ENCODE results near the gene STAG1.
"Not testable (repeated sequence)": the region's sequence is repeated elsewhere in the genome, so short reads cannot be mapped to it uniquely, and the experiment has no call there.

STAG1 gene

GRCh38 chr3:136380530-136380929 is 371.6 kb downstream of the STAG1 start:
- DNase-seq, result no peak

DNA sequence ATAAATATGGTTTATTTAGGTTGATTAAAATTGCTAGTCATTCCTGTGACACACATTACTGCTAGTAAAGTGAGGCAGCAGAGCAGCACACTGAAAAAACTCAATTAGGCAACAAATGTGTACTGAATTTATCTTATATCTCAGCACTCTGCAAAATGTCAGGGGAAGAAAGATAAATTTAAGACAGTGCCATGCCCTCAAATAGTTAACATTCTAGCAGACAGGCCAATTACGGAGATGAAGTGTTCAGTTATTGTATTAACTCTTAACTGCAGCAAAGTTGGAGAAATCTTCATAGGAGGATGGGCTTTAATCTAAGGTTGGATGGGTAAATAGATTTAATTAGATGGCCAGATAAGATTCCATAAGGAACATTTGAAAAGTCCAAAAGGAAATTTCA is 374.2 kb downstream of the STAG1 start:
- no peak for DNase-seq

DNA sequence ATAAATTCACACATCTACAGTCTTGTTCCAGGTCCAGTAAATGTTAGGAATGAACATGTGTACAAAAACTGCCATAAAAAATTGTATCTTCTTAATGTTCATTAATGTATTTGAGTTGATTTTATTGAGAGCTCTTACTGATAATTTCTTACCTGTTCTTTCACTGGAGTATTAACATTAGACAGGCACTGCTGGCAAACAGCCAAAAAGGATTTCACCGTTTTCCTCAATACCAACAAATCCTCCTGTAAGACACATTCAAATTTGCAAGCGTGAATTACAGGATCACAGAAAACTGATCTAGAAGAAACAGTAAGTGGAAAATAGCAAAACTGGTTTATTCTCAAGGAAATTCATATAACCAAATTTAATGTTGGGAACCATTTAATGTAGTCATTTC is 374.7 kb downstream of the STAG1 start:
- no peak for DNase-seq

GRCh38 chr3:136375800-136376199 is 376.4 kb downstream of the STAG1 start:
- not testable (repeated sequence) for DNase-seq

DNA sequence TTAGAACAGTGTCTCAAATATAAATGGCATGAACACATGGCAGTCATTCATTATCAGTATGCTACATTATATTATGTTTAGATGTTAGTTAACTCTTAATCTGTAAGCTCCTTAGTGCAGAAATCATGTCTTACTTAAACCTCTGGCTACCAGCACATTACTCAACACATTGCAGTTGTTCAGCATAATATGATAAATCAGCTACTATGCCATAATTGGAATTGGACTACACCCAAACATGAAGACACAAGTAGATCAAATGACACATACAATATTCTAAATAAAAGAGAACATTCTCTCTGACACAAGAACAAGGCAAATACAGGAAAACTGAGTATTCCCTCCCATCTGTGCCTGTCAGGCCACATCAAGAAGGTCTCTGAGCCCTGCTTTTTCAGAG is 385.9 kb downstream of the STAG1 start:
- no peak for DNase-seq

- DNase-seq, result no peak
Measured at GRCh38 chr3:136353461-136353860, 398.7 kb downstream of the STAG1 start.

DNA sequence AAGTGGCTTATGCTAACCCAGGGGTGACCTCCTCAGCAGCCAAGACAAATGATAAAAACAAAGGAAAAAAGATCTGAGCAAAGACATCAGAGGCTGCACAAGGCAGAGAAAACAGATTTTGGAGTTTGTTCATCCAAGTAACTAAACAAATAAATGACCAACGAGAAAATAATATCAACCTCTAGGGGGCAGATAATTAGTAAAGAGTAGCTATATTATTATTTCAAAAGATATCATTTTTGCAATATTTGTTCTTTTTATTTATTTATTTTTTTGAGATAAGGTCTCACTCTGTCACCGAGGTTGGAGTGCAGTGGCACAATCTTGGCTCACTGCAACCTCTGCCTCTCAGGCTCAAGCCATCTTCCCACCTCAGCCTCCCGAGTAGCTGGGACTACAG is 400.3 kb downstream of the STAG1 start:
- DNase-seq, result no peak

DNA sequence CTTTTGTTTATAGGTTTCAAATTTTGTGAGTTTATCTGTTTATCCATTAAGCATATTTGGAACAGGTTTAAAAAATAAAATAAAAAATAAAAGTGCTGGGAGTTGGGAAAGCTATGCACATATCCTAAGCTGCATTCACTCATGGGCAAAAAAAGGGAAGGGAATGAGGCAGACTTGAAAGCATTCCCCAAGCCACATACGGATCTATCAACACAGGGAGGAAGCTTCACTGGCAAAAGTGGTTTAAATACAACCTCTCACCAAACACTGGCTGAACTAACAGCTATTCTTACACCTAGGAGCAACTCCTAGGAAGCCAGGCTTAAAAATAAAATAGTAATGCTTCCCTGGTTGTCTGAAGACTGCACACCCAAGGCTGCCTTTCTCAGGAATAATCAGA is 400.8 kb downstream of the STAG1 start:
- DNase-seq, result no peak

GRCh38 chr3:136350557-136350956 is 401.6 kb downstream of the STAG1 start:
- no peak for DNase-seq

DNA sequence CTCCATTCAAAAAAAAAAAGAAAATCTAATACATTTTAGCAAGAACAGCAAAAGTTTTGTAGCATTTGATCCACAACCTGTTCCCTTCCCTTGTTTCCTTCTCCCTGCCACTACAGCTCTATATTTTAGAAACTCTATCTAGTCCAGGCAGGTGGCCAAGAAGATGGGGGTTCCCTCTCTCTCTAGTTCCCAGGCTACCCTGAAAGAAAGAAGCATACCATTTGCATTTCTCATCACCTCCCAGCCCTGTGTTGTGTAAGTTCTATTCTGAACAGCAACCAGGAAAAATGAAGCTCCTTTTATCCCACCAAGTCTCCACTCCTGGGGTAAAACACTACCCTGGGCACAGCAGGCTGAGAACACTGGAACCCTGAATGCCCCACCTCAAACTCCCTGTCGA is 402.0 kb downstream of the STAG1 start:
- DNase-seq, result no peak

DNA sequence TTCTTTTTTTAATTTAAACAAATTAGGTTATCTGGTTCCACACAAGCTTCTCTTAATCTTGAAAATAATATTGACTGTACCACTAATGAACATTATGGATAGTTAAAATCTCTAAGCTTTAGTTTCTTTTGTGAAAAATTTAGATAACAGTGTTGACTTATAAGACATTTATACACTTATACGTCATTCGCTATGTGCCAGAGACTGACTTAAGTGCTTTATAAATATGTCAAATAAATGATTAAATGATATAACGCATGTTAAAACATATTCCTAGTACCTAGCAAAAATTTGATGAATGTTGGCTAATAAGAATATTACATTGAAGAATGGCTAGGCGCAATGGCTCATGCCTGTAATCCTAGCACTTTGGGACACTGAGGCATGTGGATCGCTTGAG is 405.7 kb downstream of the STAG1 start:
- no peak for DNase-seq

DNA sequence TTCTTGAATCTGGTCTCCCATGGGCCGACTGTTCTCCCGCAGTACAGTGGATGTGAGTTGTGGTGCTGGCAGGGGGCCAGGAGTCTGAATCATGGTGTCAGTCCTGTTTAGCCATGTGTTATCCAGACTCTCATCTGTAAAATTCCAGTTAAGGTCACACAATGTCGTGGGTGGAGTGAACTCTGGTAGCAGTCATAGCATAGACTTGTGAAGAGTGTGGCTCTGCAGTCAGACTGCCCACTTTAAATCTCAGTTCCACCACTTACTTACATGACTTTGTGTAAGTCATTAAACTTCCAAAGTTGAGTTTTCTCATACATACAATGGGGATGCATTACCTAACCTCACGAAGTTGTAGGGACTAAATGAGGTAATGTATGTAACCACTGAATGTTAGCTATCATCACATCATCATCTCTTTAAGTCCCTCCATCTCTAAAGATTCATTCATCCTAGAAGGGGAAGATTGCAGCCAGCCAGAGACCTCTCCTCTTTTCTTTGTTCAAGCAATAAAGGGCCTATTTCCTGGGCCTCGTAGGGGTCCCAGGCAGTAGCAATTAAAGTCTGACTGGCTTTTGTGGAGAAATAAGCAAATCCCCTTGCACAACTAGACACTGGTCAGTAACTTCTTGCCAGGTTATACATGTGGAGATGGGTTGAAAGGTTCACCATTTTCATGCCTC is 408.2 kb downstream of the STAG1 start:
- peak; percentile 93 for DNase-seq

- peak; percentile 93 for DNase-seq
Measured at GRCh38 chr3:136343446-136343845, 408.7 kb downstream of the STAG1 start.

- DNase-seq, result no peak
Measured at GRCh38 chr3:136336329-136337100, 415.7 kb downstream of the STAG1 start.

GRCh38 chr3:136334726-136335125 is 417.5 kb downstream of the STAG1 start:
- DNase-seq, result not testable (repeated sequence)

GRCh38 chr3:136334209-136334608 is 418.0 kb downstream of the STAG1 start:
- DNase-seq, result no peak

GRCh38 chr3:136332776-136333175 is 419.4 kb downstream of the STAG1 start:
- no peak for DNase-seq

DNA sequence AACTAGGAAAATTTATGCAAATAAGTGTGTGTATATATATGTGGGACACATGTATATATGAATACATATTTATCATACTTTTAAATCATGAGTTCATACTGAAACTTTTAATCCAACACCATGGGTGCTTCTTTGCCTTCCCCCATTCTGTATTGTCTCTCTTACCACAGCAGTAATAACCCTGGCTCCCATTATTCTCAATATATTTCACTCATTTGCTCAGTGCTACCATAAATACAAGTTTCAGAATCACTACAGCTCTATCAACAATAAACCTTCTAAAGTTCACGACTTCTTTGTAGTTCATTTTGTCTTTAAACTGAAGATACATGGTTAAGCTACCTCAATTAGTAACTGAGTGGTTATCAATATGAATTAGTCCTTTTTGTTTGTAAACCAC is 419.9 kb downstream of the STAG1 start:
- DNase-seq, result no peak

GRCh38 chr3:136330900-136331299 is 421.3 kb downstream of the STAG1 start:
- no peak for DNase-seq

DNA sequence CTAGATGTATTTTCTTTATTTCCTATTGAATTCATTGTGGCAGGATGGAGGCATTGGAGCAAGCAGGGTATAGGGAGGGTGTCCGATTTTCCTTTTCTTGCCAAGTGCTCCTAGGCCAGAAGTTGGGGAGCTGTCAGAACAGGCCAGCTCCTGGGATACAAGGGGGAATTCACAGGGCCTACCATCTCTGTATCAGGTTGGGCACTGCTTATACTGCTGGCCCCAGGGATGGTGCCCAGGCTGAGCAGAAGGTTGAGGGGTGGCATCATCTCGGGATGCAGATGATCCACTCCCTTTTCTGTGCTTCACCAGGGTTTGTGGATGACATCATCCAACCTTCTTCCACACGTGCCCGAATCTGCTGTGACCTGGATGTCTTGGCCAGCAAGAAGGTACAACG is 422.6 kb downstream of the STAG1 start:
- no peak for DNase-seq

GRCh38 chr3:136327671-136328070 is 424.5 kb downstream of the STAG1 start:
- no peak for DNase-seq

DNA sequence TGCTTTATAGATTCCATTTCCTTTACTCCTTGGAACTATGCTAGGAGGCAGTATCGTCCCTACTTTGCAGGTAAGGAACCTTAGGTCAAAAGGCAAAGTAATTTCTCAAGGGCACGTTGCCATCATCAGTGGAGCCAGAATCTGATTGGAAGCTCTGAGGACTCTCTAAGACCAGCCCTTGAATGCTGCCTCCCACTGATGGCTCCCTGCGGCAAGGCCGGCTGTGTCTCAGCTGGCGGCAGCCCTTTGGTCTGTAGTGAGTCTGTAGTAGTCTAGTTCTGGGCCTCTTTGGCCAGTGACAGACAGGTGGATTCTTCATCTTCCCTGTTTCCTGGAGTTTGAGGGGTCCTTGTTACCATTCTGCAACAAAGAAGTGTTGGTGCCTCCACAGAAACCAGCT is 425.9 kb downstream of the STAG1 start:
- no peak for DNase-seq

DNA sequence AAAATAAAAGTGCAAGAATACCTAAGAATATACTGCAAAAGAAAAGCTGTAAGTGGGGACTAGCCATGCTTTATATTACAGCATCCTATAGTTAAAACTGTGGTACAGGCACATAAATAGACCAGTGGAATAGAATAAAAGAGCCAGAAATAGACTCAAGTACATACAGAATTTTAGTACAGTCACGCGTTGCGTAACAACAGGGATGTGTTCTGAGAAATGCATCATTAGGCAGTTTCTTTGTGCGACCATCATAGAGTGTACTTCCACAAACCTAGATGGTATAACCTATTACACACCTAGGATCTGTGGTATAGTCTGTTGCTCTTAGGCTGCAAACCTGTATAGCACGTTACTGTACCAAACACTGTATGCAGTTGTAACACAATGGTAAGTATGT is 440.2 kb downstream of the STAG1 start:
- DNase-seq, result no peak

GRCh38 chr3:136311261-136311660 is 440.9 kb downstream of the STAG1 start:
- no peak for DNase-seq

- DNase-seq, result no peak
Measured at GRCh38 chr3:136305879-136306278, 446.3 kb downstream of the STAG1 start.

Measured in NCI-H510A treated with DMSO at 0.1 percent for 48 hours (cell line).